NCI-H2227 treated with DMSO at 0.1 percent for 48 hours (cell line): Measurements from ENCODE around the gene ACSL4.
"Not testable (repeated sequence)": the region's sequence is repeated elsewhere in the genome, so short reads cannot be mapped to it uniquely, and the experiment has no call there.

Experiments
- DNase-seq: peaks from one replicate; lab custom pipeline; 2025; lab: John Stamatoyannopoulos, UW

The ACSL4 gene

DNA sequence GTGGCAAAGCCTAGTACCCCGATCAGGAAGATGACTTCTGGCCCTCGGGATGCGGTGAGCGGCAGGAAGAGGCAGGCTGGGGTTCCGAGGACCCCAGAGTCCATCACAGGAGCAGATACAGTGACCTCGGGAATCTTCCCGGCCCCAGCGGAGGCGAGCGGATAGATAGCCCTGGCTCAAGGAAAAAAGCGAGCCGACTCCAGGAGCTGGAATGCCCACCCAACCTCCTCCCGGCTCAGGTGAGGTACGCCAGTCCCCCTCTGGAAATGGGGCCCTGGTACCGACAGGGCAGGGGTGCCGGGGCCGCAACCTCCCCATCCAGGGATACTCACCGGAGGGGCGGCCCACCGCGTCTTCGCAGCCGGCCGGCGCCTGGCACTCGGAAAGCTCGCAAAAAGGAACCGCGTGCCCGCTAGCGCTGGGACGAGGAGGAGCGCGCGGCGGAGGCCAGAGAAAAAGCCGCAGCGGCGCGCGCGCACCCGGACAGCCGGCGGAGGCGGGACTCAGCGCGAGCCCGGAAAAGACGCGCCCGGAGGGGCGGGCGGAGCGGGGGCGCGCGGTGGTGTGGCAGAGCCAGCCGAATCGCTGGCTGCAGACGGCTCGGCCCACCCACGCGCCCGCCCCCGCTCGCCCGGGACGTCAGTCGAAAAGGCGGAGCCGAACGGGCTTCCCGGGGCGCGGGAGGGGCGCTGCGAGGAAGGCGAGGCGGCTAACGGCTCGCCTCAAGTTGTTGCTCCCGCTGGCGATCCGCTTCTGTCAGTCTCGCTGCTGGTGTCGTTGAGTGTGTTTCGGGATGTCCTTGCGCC is at the start of gene ACSL4:
TSS of gene ACSL4 (minus strand) at position 451 of the 806 bp plus-strand sequence. CDS start 49,894 bp downstream, outside the sequence.
- peak; percentile 88 for DNase-seq

DNA sequence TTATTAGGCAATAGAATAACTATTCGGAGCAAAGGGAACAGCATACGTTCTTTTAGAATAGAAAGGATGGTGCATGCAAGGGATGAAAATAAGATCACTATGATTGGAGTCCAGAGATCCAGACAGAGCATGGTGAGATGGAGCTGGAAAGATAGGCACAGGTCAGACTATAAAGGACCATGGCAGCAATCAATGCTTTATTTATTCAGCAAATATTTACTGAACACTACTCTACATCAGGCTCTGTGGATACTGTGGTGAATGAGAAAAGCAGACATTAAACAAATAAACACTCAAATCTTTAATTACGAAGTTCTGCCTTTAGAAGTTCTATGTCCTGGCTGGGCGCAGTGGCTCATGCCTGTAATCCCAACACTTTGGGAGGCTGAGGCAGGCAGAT is 44.7 kb upstream of the ACSL4 start:
- DNase-seq: no peak

DNA sequence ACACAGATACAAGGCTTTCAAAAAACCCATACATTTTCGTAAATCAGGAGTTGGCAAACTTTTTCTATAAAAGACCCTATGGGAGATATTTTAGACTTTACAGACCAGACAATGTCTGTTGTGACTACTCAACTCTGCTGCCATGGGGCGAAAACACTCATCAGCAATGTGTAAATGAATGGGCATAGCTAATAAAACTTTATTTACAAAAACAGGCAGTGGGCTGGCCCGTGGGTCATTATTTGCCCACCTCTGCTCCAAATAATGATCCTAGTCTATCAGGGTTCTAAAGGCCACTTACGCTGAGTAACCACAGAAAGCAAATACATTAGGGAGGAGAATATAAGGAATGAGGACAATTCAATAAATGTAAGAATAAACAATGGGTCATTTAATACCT is 43.9 kb upstream of the ACSL4 start:
- no peak for DNase-seq

DNA sequence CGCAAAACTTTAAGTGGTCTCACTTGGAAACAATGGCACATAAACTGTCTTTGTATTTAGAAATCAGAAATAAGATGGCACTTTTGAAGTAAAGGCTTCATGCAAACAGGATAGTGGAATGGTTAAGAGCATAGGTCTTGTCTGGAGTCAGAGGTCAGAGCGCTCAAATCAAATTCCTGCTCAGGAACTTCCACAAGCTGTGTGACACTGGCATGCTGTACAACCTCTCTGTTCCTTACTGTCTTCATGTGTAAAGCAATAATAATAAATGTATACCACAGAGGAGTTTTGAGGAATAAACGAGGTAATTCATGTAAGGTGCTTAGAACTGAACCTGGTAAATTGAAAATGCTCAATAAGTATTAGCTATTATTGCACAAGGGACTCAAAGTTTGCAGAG is 43.4 kb upstream of the ACSL4 start:
- DNase-seq: no peak

DNA sequence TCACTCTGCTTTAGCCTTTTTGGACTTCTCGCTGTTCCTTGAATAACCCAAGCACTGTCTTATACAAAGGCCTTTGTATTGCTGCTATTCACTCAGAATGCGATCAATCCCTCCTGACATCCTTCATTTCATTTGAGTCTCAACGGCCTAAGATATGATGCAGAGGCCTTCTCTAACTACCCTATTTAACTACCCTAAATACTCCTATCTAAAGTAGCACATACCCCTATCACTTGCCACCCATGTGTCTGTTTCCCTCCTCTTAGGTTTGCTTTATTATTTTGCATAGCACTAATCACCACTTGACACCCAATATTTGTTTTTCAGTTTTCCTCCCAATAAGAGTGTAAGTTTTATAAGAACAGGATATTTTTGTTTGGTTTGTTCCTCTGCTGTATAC is 42.3 kb upstream of the ACSL4 start:
- no peak for DNase-seq

DNA sequence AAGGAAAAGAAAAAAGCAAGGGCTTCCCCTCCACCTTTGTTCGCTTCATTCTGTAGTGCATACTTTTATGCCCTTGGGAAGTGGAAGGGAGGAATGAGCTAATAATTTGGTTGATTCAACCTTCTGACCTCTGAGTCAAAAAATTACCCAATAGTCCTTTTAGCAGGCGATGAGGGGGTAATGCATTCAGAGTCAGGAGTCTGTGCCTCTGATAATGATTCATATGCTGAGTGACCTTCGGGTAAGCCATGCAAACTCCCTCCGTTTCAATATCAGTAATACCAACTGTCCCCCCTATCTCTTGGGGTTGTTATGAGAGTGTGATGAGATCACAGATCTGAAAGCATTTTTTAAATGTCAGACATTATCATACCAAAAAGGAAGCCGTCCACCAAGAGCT is 41.6 kb upstream of the ACSL4 start:
- no peak for DNase-seq

DNA sequence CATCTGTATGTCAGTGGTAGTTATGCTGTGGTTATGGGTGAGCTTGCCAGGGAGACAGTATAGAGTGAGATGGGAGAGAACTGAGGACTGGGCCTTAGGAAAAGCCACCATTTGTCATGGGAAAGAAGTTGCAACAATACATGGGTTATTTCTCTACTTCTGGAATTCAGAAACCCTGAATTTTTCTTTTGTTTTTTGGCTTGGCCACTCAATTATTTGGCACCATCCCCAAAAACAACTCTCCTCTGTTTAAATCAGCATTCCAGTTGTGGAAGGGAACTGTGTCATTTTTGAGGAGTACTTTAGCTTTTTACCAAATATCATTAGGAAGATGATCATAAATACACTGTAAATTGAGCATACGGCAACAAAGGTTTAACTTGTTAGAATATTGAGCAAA is 41.1 kb upstream of the ACSL4 start:
- no peak for DNase-seq

DNA sequence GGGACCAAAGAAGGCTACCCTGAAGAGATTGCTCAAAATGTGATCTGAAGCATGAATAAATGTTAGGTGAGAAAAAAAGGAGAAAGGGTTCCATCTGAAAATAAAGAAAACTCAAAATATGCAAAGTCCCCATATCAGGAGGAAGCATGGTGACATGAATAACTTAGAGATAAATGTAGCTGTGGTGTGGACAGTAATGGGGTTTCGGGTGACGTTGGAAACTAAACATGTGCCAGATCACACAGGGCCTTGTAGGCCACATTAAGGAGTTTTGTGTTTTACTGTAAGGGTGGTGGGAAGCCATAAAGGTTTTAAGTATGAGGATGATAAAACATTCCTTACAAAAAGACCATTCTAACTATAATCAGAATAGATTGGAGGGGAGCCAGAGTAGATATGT is 40.3 kb upstream of the ACSL4 start:
- DNase-seq: no peak

DNA sequence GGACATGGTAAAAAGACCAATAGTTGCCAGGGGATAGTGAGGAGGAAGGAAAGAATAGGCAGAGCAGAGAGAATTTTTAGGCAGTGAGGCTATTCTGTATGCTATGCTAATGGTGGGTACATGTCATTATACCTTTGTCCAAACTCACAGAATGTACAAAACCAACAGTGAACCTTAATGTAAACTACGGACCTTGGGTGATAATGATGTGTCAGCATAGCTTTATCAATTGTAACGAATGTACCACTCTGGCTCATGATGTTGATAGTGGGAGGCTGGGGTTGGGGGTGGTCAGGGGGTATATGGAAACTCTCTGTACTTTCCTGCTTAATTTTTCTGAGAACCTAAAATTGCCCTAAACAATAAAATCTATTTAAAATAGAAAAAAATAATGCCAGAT is 37.7 kb upstream of the ACSL4 start:
- DNase-seq: no peak

DNA sequence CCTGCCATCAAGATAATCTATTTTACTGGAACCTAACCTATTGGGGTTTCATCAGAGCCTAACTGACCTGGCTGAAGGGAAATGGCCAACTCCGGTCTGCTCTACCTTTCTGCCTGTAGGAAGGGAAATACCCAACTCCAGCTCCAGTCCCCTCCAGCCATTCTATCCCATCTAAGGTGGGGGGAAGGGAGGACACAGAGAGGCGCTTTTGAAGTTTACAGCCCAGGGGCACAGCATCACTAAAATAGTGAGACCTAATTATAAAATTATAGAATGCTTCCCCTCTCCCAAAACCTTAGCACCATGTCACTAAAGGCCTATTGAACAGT is 27.8 kb upstream of the ACSL4 start:
- DNase-seq: no peak

DNA sequence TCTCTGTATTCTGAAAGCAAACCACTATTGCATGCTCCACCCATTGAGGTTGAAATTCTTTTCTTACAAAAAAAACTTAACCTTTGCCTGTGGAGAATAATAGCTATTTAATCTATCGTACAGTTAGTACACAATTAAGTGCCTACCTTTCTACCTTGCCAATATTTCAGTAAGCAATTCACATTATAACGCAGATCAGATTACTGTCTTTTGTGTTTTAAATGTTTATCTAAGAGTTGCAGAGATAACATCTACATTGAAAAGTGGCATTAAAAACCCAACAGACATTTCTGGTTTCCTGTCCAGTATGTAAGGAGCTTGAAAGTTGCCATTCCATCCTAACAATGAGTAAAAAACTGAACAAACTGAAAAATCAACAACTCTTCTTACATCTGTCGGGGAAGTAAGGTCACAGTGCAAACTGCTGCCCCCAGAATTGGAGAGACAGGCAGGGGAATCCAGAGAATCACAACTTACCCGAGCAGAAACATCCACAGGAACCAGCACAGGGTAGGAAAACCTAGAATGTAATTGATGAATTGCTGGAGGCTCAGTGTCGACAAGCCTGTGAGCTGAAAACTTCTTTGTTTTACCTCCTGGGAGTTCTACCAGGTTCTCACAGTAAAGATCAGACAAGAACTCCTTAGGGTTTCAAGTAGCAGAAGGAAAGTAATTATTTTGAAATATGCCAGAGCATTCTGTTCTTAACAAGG is 27.3 kb upstream of the ACSL4 start:
- DNase-seq: no peak

DNA sequence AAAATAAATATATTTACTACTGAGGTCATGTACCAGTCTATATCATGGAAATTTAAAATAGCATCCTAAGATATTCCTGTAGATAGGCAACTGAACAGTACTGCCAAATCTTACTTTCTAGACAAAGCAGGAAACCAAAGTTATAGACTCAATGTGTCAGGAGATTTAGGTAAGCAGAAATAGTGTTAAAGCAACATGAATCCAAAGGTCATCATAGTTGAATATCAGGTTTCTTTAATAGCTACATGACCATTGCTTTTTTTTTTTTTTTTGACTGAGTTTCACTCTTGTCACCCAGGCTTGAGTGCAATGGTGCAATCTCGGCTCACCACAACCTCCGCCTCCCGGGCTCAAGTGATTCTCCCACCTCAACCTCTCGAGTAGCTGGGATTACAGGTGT is 20.2 kb upstream of the ACSL4 start:
- DNase-seq: no peak

DNA sequence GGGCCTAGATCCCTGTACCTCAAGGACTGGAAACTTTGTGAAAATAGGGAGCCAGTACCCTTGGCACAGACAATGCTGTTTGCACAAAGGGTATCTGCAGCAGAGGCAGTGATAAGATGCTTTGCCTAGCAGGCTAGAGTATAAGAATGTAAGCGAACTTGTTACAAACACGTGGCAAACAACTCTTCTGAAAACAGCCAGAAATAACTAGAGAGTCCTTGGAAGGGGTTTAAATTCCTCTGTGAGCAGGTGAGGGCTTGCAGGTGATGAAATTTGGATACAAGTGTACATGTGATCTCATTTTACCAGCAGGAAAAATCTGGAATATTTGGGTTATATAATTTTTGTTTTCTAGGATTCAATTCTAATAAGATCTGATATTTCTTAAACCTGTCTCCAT is 18.6 kb upstream of the ACSL4 start:
- no peak for DNase-seq

DNA sequence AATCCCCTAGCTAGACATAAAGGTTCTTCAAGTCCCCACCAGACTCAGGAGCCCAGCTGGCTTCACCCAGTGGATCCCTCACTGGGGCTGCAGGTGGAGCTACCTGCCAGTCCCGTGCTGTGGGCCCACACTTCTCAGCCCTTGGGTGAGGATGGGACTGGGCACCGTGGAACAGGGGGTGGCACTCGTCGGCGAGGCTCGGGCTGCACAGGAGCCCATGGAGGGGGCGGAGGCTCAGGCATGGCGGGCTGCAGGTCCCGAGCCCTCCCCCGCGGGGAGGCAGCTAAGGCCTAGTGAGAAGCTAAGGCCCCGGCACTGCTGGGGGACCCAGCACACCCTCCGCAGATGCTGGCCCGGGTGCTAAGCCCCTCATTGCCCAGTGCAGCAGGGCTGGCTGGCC is 16.1 kb upstream of the ACSL4 start:
- no peak for DNase-seq

DNA sequence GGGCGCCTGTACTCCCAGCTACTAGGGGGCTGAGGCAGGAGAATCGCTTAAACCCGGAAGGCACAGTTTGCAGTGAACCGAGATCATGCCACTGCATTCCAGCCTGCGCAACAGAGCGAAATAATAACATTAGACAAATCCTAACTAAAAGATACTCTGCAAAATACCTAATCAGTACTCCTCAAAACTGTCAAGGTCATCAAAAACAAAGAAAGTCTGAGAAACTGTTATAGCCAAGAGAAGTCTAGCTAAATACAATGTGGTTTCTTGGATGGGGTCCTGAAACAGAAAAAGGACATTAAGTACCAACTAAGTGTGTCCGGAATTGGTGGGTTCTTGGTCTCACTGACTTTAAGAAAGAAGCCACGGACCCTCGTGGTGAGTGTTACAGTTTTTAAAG is 14.6 kb upstream of the ACSL4 start:
- DNase-seq: no peak

DNA sequence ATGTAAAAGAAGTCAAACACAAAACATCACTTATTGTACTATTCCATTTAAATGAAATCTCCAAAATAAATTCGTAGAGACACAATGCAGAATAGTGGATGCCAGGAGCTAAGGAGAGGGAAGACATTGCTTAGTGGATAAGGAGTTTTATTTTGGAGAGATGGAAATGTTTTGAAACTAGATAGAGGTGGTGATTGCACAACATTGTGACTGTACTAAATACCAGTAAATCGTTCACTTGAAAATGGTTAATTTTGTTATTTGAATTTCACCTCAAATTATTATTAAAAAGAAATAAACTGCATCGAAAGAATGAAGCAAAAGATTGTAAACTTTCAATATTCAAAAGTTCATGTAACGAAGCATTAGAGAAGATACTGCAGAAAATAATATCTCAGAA is 9.7 kb upstream of the ACSL4 start:
- no peak for DNase-seq

DNA sequence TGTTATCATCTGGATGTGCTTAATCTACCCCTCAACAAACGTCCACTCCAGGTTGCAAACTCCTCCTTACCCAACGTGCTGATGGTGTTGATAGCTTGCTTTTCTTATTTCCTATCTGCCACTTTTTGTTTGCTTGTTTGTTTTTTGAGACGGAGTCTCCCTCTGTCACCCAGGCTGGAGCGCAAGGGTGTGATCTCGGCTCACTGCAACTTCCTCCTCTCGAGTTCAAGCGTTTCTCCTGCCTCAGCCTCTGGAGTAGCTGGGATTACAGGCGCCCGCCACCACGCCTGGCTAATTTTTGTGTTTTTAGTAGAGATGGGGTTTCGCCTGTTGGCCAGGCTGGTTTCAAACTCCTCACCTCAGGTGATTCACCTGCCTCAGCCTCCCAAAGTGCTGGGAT is 7.8 kb upstream of the ACSL4 start:
- not testable (repeated sequence) for DNase-seq

DNA sequence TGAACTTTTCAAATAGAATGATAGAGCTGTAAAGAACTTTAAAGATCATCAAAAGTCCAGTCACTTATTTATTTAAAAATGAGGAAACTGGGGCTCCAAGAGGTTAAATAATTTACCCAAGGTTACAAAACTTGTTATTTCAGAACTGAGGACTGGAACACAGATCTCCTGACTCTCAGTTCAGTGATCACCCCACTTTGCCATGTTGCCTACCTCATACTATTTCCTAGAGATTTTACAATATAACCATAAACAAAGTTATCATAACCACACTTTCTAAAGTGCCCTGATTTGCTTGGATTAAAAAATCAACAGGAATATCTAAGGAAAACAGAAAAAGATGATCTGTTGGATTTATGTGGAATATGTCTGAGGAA is 7.4 kb upstream of the ACSL4 start:
- no peak for DNase-seq

DNA sequence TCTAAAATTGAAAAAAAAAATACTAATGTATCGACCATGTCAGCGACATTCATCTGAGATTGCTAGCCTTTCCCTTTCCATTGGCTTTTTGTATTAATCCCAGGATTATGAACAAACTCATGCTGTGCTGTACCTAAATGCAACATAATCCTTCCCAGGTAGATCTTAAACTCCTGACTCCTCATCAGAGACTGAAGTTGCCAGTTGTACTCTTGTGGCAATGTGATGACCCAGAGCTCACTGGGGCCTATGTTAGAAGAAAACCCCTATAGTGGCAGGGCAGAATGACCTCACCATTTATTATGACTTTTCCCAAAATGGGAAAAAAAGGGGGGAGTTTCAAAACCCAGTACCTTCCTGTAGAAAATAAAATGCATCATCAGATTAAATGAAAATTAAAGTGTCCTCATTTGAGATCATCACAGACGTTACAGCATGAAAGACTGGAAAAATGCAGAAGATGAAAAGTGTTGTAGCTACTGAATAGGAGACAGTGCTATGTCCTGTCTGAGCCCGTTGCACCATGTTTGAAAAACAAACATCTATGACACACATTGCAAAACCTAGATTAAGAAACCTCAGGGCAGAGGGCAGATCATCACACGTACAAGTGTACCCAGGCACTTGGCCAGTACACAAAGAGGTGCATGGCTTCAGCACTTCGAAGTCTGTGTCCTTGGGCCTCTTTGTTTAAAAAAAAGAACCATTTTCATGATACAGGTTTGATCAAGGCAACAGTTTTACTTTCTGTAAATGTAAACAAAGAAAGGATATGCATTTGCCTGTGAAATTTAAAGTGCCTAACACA is 6.8 kb upstream of the ACSL4 start:
- no peak for DNase-seq

DNA sequence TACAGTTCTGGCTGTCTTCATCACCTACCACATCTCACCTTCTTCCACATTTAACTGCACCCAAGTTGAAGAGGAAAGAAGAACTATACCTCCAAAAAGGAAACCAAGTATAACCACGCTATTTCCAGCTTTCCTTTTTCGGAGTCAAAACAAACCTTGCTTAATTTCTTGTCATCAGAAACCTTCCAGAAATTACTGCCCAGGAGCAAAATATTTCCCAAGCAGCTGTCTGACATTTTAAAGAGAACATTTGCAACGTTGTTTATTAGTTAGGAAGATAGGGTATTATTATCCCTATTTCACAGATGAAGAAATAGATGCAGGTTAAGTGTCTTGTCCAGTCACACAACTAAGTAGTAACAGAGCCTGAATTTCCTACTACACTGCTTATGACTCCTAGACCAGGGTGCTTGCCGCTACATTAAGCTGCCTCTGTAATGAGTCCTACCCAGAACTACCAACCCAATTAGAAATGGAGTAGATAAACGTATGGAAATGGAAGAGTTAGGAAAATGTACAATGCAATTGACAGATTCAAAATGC is 2.2 kb upstream of the ACSL4 start:
- no peak for DNase-seq

DNA sequence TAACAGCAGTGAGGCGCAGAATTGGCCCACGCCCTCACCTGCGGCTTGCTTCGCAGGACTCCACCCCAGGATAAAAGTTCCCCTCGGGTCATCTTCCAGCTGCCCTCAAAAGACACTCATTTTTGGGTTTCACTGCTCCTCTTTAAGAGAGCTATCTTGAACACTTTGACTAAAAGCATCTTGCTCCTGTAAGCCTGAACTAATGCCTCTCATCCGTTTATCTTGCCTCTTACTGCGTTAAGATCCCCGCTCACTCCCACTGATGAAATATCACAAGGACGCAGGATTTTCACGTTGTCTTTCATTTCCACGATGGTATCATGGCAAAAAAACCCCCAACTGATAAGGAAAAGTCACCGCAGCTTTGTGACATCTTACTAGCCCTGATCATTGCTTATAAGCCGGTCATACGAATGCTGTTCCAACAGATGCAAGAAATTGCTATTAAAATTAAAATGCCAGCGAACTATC is 591 bp upstream of the ACSL4 start:
- DNase-seq: no peak

DNA sequence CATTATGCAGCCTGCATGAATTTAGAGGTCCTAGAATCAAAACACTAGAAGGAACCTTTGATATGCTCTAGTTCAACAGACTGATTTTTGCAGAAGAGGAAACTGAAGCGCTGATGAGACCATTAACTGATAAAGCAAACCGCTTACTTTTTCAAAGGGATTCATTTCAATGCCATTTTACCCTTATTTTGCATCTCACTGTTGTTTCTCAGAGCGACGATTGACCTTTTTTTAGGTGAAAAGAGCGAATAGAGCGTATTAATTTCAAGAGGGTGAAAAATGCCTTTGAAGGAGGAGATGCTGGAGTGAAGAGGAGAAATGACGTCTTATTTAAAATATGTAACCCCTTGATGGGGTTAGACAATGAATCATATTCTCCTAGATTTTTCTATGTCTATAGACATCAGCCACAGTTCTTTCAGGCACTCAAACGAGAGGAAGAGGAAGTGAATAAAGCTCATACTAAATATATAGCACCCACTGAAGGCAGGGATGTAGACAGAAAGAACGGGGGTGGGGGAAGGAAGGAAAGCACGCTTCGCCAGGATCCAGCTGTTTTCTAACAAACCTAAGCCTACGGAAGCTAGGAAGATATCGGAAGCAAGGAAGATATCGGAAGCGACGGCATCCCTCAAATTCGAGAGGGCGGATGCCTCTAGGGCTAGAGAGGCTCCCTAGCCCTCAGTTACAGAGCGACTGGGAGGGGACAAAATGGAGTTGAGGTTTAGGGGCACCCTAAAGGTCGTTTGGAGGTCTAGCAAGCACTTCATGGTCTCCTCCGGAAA is 848 bp downstream of the ACSL4 start:
- peak; percentile 19 for DNase-seq
